Transverse colon (tissue), 4 donors: ENCODE measurements around the gene CPLX1.

Experiments used
- EP300 ChIP-seq: sonication (generic); formaldehyde crosslinking; IDR thresholded peaks from one replicate; pipeline ENCODE4 v1.6.1; 2017; ENCODE audit warnings: antibody characterized with exemption, low read depth
- POLR2AphosphoS5 ChIP-seq, 3 donors: sonication (generic); formaldehyde crosslinking; IDR thresholded peaks; one replicate each; pipeline ENCODE4 v1.6.1; 2016; ENCODE audit warnings: antibody characterized with exemption in 3 of 3
- TF ChIP-seq, protein P1 (sequence below), 5 experiments: fragments of 200-600 bp in 3 of 5; fragments of 450-650 bp in 2 of 5; sonication (generic) in 3 of 5; IDR thresholded peaks; 1 replicate in 2 of 5; 2 replicates in 3 of 5; pipeline ENCODE4 v1.5.1; 2016 to 2017; ENCODE audit warnings: antibody characterized with exemption in 5 of 5, inconsistent platforms in 3 of 5, mild to moderate bottlenecking in 2 of 5, moderate library complexity in 1 of 5

- TF ChIP-seq EP300 = no peak
- TF ChIP-seq, protein P1, sequence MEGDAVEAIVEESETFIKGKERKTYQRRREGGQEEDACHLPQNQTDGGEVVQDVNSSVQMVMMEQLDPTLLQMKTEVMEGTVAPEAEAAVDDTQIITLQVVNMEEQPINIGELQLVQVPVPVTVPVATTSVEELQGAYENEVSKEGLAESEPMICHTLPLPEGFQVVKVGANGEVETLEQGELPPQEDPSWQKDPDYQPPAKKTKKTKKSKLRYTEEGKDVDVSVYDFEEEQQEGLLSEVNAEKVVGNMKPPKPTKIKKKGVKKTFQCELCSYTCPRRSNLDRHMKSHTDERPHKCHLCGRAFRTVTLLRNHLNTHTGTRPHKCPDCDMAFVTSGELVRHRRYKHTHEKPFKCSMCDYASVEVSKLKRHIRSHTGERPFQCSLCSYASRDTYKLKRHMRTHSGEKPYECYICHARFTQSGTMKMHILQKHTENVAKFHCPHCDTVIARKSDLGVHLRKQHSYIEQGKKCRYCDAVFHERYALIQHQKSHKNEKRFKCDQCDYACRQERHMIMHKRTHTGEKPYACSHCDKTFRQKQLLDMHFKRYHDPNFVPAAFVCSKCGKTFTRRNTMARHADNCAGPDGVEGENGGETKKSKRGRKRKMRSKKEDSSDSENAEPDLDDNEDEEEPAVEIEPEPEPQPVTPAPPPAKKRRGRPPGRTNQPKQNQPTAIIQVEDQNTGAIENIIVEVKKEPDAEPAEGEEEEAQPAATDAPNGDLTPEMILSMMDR (IDR thresholded peaks at IDR 0.05) = no peak
- no peak for TF ChIP-seq POLR2AphosphoS5 (IDR thresholded peaks at IDR 0.05)
Observed at GRCh38 chr4:770022-770421, 55.9 kb downstream of the CPLX1 start.
